Skeletal muscle cell (primary cell): ENCODE measurements around the gene SCNN1A.

Experiments
- DNase-seq: peaks from one replicate; pipeline ENCODE4 v3.0.0-alpha.2; 2010; ENCODE audit warnings: low read depth
- H3K4me3 ChIP-seq: 2 replicates; pipeline ENCODE4 v1.5.1; 2011; ENCODE audit warnings: low read depth, mild to moderate bottlenecking, control low read depth, low read length, moderate library complexity

The SCNN1A gene

GRCh38 chr12:6375269-6376078, at the start of gene SCNN1A:
SCNN1A (minus strand) TSS chr12:6375563; CDS start chr12:6374783, 780 bp downstream.
- no peak within 1 kb of the TSS for H3K4me3 ChIP-seq
- no peak for DNase-seq

- H3K4me3 ChIP-seq, result no peak overlapping the region
- DNase-seq, result no peak
These were observed 49.5 kb upstream of the SCNN1A start for GRCh38 chr12:6424866-6425265.

GRCh38 chr12:6424008-6424347, 48.6 kb upstream of the SCNN1A start:
- no peak overlapping the region for H3K4me3 ChIP-seq
- DNase-seq, result no peak

- H3K4me3 ChIP-seq, result no peak overlapping the region
- DNase-seq, result peak; percentile 56
These were observed 48.1 kb upstream of the SCNN1A start for GRCh38 chr12:6423267-6424007.

- no peak for DNase-seq
- no peak overlapping the region for H3K4me3 ChIP-seq
These were observed 45.0 kb upstream of the SCNN1A start for GRCh38 chr12:6420364-6420763.

- DNase-seq, result no peak
- H3K4me3 ChIP-seq, result no peak overlapping the region
These were observed 43.4 kb upstream of the SCNN1A start for GRCh38 chr12:6418796-6419195.

- DNase-seq, result no peak
These were observed 41.2 kb upstream of the SCNN1A start for GRCh38 chr12:6416596-6416995.

GRCh38 chr12:6407236-6407954, 32.0 kb upstream of the SCNN1A start:
- no peak for DNase-seq
- H3K4me3 ChIP-seq, result no peak overlapping the region

More at GRCh38 chr12:6416596-6416995, 41.2 kb upstream of the SCNN1A start:
- H3K4me3 ChIP-seq, result no peak overlapping the region

- H3K4me3 ChIP-seq, result no peak overlapping the region
These were observed 30.6 kb upstream of the SCNN1A start for GRCh38 chr12:6405963-6406362.

GRCh38 chr12:6404390-6404789, 29.0 kb upstream of the SCNN1A start:
- no peak overlapping the region for H3K4me3 ChIP-seq
- no peak for DNase-seq

More at GRCh38 chr12:6405963-6406362, 30.6 kb upstream of the SCNN1A start:
- DNase-seq, result no peak

GRCh38 chr12:6399884-6400644, 24.7 kb upstream of the SCNN1A start:
- DNase-seq, result no peak

GRCh38 chr12:6396031-6396430, 20.7 kb upstream of the SCNN1A start:
- no peak overlapping the region for H3K4me3 ChIP-seq
- no peak for DNase-seq

More at GRCh38 chr12:6399884-6400644, 24.7 kb upstream of the SCNN1A start:
- no peak overlapping the region for H3K4me3 ChIP-seq

- no peak overlapping the region for H3K4me3 ChIP-seq
- DNase-seq, result no peak
These were observed 19.0 kb upstream of the SCNN1A start for GRCh38 chr12:6394398-6394797.

GRCh38 chr12:6393109-6393508, 17.7 kb upstream of the SCNN1A start:
- no peak for DNase-seq
- H3K4me3 ChIP-seq, result no peak overlapping the region

GRCh38 chr12:6392504-6392903, 17.1 kb upstream of the SCNN1A start:
- H3K4me3 ChIP-seq, result no peak overlapping the region
- DNase-seq, result no peak

GRCh38 chr12:6391013-6391412, 15.7 kb upstream of the SCNN1A start:
- DNase-seq, result no peak
- H3K4me3 ChIP-seq, result no peak overlapping the region

GRCh38 chr12:6390084-6390799, 14.9 kb upstream of the SCNN1A start:
- no peak for DNase-seq
- H3K4me3 ChIP-seq, result no peak overlapping the region

- no peak for DNase-seq
- no peak overlapping the region for H3K4me3 ChIP-seq
These were observed 12.2 kb upstream of the SCNN1A start for GRCh38 chr12:6387541-6387940.

- no peak for DNase-seq
- no peak overlapping the region for H3K4me3 ChIP-seq
These were observed 11.1 kb upstream of the SCNN1A start for GRCh38 chr12:6386491-6386890.
